ENCODE results near the gene UPF3A. TPM values are rescaled to one million over a fixed set of nuclear protein-coding genes. Genes with fewer than 3 reads are reported as not detected.
"Not testable (repeated sequence)": the region's sequence is repeated elsewhere in the genome, so short reads cannot be mapped to it uniquely, and the experiment has no call there.

UPF3A gene
- total RNA-seq, 2 donors from 2014 or later = 30.8 to 44.3 TPM

GRCh38 chr13:114341003-114341777 is 59.8 kb downstream of the UPF3A start:
- Mint-ChIP-seq H3K9me3 (no peaks in the 10 kb centered on the region), H3K4me1 (ENCODE audit: low read depth in 2 of 2) (peaks cover 17 to 21% of the 10 kb centered on the region in 2 donors), H3K27me3 (peaks cover 7 to 14% of the 10 kb centered on the region in 2 donors), H3K36me3 (peaks cover 5% of the 10 kb centered on the region), H3K4me3 (no peak overlapping the region), H3K27ac (no peak overlapping the region)
- DNase-seq (ENCODE audit: low spot score) (no peak), ATAC-seq (no peak)

DNA sequence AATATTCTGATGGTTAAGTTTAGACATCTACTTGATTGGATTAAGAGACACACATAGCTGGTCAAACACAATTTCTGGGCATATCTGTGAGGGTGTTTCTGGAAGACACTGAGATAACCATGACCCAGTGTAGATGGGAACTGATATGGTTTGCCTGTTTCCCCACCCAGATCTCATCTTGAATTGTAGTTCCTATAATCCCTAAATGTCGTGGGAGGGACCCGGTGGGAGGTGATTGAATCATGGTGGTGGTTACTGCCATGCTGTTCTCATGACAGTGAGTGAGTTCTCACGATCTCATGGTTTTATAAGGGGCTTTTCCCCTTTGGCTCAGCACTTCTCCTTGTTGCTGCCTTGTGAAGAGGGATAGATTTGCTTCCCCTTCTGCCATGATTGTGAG is 65.9 kb downstream of the UPF3A start:
- not testable (repeated sequence) for DNase-seq (ENCODE audit: low spot score); H3K36me3 Mint-ChIP-seq; H3K9me3 Mint-ChIP-seq; H3K4me3 Mint-ChIP-seq; ATAC-seq; H3K27ac Mint-ChIP-seq; H3K4me1 Mint-ChIP-seq (ENCODE audit: low read depth in 2 of 2)
- peaks cover 29 to 31% of the 10 kb centered on the region in 2 donors for H3K27me3 Mint-ChIP-seq

DNA sequence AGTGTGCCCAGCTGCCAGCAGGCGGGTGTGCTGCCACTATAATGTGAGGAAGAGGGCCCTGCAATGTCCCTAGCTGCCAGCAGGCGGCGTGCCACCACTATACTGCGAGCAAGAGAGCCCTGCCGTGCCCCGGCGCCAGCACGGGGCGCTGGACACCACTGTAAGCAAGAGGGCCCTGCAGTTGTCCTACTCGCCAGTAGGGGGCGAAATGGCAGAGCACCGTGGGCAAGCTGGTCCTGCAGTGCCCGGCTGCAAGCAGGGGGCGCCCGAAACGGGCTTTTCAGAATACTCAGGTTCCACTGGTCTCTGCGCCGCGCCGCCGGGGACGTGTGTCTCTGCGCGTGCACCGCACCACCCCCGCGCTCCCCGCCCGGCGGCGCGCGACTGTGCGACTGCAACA is 71.4 kb downstream of the UPF3A start:
- not testable (repeated sequence) for H3K9me3 Mint-ChIP-seq; ATAC-seq; H3K36me3 Mint-ChIP-seq; H3K4me3 Mint-ChIP-seq; H3K27ac Mint-ChIP-seq; H3K4me1 Mint-ChIP-seq (ENCODE audit: low read depth in 2 of 2)
- H3K27me3 Mint-ChIP-seq = peaks cover 16 to 22% of the 10 kb centered on the region in 2 donors
- DNase-seq (ENCODE audit: low spot score) = peak; percentile 64

GRCh38 chr13:114353382-114353781 is 72.0 kb downstream of the UPF3A start:
- H3K4me3 Mint-ChIP-seq; H3K36me3 Mint-ChIP-seq; H3K4me1 Mint-ChIP-seq (ENCODE audit: low read depth in 2 of 2); H3K9me3 Mint-ChIP-seq; H3K27ac Mint-ChIP-seq; ATAC-seq; DNase-seq (ENCODE audit: low spot score): not testable (repeated sequence)
- H3K27me3 Mint-ChIP-seq = peaks cover 12 to 16% of the 10 kb centered on the region in 2 donors

Other genes starting within 250 kb of the UPF3A start
- gene RASA3, start 149.0 kb upstream of the UPF3A start, total RNA-seq = 10 to 100 TPM in 1 of 2 donors, 1 to 10 TPM in 1; 6.9 to 11.7 TPM
- not detected for gene CFAP97D2, start 102.3 kb upstream of the UPF3A start, total RNA-seq
- gene CDC16, start 46.7 kb upstream of the UPF3A start, total RNA-seq = 10 to 100 TPM; 60.5 to 88.0 TPM
- gene CHAMP1, start 32.9 kb downstream of the UPF3A start, total RNA-seq = 10 to 100 TPM; 17.5 to 24.4 TPM

Data from natural killer cell treated with Interleukin-12 subunit alpha and Interleukin-12 subunit beta and Interleukin-15 and Interleukin-18, amount 100 ng/mL, for 72 hours (primary cell).